ENCODE data around the gene PHACTR1. TPM values are rescaled to one million over a fixed set of nuclear protein-coding genes. Genes with fewer than 3 reads are reported as not detected.

PHACTR1 gene
- total RNA-seq, 1 donor from 2014 or later = 2.2 TPM

- Histone ChIP-seq H3K27me3 (ENCODE audit: control insufficient read depth, insufficient read depth, low read length) (no peaks in the 10 kb centered on the region), H3K4me3 (ENCODE audit: low read depth, low read length) (no peak overlapping the region), H3K36me3 (ENCODE audit: control insufficient read depth, insufficient read depth, low read length) (no peaks in the 10 kb centered on the region)
- no peak for DNase-seq (ENCODE audit: low read depth)
- no peak for TF ChIP-seq CTCF (IDR thresholded peaks at IDR 0.05; ENCODE audit: insufficient read depth, low read length, poor library complexity, severe bottlenecking)
Measured at GRCh38 chr6:12836009-12836408, 119.4 kb downstream of the PHACTR1 start.

- no peak for DNase-seq (ENCODE audit: low read depth)
- no peak for TF ChIP-seq CTCF (IDR thresholded peaks at IDR 0.05; ENCODE audit: insufficient read depth, low read length, poor library complexity, severe bottlenecking)
- Histone ChIP-seq H3K27me3 (ENCODE audit: control insufficient read depth, insufficient read depth, low read length) (no peaks in the 10 kb centered on the region), H3K36me3 (ENCODE audit: control insufficient read depth, insufficient read depth, low read length) (no peaks in the 10 kb centered on the region), H3K4me3 (ENCODE audit: low read depth, low read length) (no peak overlapping the region)
Measured at GRCh38 chr6:12841619-12842018, 125.1 kb downstream of the PHACTR1 start.

- DNase-seq (ENCODE audit: low read depth) = no peak
- TF ChIP-seq CTCF (IDR thresholded peaks at IDR 0.05; ENCODE audit: insufficient read depth, low read length, poor library complexity, severe bottlenecking) = no peak
Measured at GRCh38 chr6:12842114-12842513, 125.5 kb downstream of the PHACTR1 start.

GRCh38 chr6:12842658-12843057 lies 126.1 kb downstream of the PHACTR1 start:
- no peaks in the 10 kb centered on the region for H3K27me3 ChIP-seq (ENCODE audit: control insufficient read depth, insufficient read depth, low read length)
- H3K4me3 ChIP-seq (ENCODE audit: low read depth, low read length) = no peak overlapping the region
- DNase-seq (ENCODE audit: low read depth) = no peak
- no peak for TF ChIP-seq CTCF (IDR thresholded peaks at IDR 0.05; ENCODE audit: insufficient read depth, low read length, poor library complexity, severe bottlenecking)
- no peaks in the 10 kb centered on the region for H3K36me3 ChIP-seq (ENCODE audit: control insufficient read depth, insufficient read depth, low read length)

More at GRCh38 chr6:12842114-12842513, 125.5 kb downstream of the PHACTR1 start:
- no peaks in the 10 kb centered on the region for H3K36me3 ChIP-seq (ENCODE audit: control insufficient read depth, insufficient read depth, low read length)
- H3K4me3 ChIP-seq (ENCODE audit: low read depth, low read length) = no peak overlapping the region
- H3K27me3 ChIP-seq (ENCODE audit: control insufficient read depth, insufficient read depth, low read length) = no peaks in the 10 kb centered on the region

GRCh38 chr6:12844284-12845223 lies 128.0 kb downstream of the PHACTR1 start:
- Histone ChIP-seq H3K36me3 (ENCODE audit: control insufficient read depth, insufficient read depth, low read length) (no peaks in the 10 kb centered on the region), H3K27me3 (ENCODE audit: control insufficient read depth, insufficient read depth, low read length) (no peaks in the 10 kb centered on the region), H3K4me3 (ENCODE audit: low read depth, low read length) (no peak overlapping the region)
- DNase-seq (ENCODE audit: low read depth) = no peak
- peak; percentile 67 for TF ChIP-seq CTCF (IDR thresholded peaks at IDR 0.05; ENCODE audit: insufficient read depth, low read length, poor library complexity, severe bottlenecking)
